Measurements from ENCODE around the gene PCDHB11.
"Not testable (repeated sequence)": the region's sequence is repeated elsewhere in the genome, so short reads cannot be mapped to it uniquely, and the experiment has no call there.

PCDHB11 gene

GRCh38 chr5:141223112-141223783, 23.8 kb downstream of the PCDHB11 start, which contains the start of gene PCDHB14:
PCDHB14 (plus strand) TSS chr5:141223343; CDS start chr5:141223506, 163 bp downstream.
- Mint-ChIP-seq H3K9me3 (peaks cover 76% of the 10 kb centered on the region), H3K4me3 (peak within 1 kb of the TSS; percentile 77 to 88 (median 85)), H3K27me3 (ENCODE audit: low read depth) (no peaks in the 10 kb centered on the region), H3K27ac (peak within 1 kb of the TSS; percentile 67 to 83 (median 82)), H3K36me3 (ENCODE audit: low read depth) (peaks cover 83% of the 10 kb centered on the region), H3K4me1 (no peaks in the 10 kb centered on the region)
- peak in 1 of 3 experiments; percentile 43 for TF ChIP-seq CTCF (IDR thresholded peaks at IDR 0.05; ENCODE audit: unreplicated experiment in 3 of 3)

GRCh38 chr5:141224844-141225243, 25.4 kb downstream of the PCDHB11 start:
- not testable (repeated sequence) for H3K27me3 Mint-ChIP-seq (ENCODE audit: low read depth); H3K27ac Mint-ChIP-seq; H3K4me3 Mint-ChIP-seq; H3K4me1 Mint-ChIP-seq
- H3K9me3 Mint-ChIP-seq = peaks cover 69% of the 10 kb centered on the region
- peaks cover 74% of the 10 kb centered on the region for H3K36me3 Mint-ChIP-seq (ENCODE audit: low read depth)

- H3K27me3 Mint-ChIP-seq (ENCODE audit: low read depth); H3K4me1 Mint-ChIP-seq; H3K27ac Mint-ChIP-seq; H3K4me3 Mint-ChIP-seq: not testable (repeated sequence)
- Mint-ChIP-seq H3K36me3 (ENCODE audit: low read depth) (peaks cover 68% of the 10 kb centered on the region), H3K9me3 (peaks cover 67% of the 10 kb centered on the region)
Measured at GRCh38 chr5:141225421-141225820, 26.0 kb downstream of the PCDHB11 start.

- no peaks in the 10 kb centered on the region for H3K4me1 Mint-ChIP-seq
- peaks cover 65% of the 10 kb centered on the region for H3K9me3 Mint-ChIP-seq
- no peaks in the 10 kb centered on the region for H3K27me3 Mint-ChIP-seq (ENCODE audit: low read depth)
- no peak for TF ChIP-seq CTCF (IDR thresholded peaks at IDR 0.05; ENCODE audit: unreplicated experiment in 3 of 3)
- H3K4me3 Mint-ChIP-seq = no peak overlapping the region
- H3K27ac Mint-ChIP-seq = no peak overlapping the region
- peaks cover 56% of the 10 kb centered on the region for H3K36me3 Mint-ChIP-seq (ENCODE audit: low read depth)
Measured at GRCh38 chr5:141234109-141234667, 34.8 kb downstream of the PCDHB11 start.

- H3K9me3 Mint-ChIP-seq = peaks cover 79% of the 10 kb centered on the region
- not testable (repeated sequence) for H3K4me1 Mint-ChIP-seq; H3K4me3 Mint-ChIP-seq; H3K27ac Mint-ChIP-seq; H3K27me3 Mint-ChIP-seq (ENCODE audit: low read depth)
- peaks cover 74% of the 10 kb centered on the region for H3K36me3 Mint-ChIP-seq (ENCODE audit: low read depth)
Measured at GRCh38 chr5:141235922-141236321, 36.5 kb downstream of the PCDHB11 start.

- H3K27ac Mint-ChIP-seq = no peak overlapping the region
- no peak overlapping the region for H3K4me3 Mint-ChIP-seq
- no peaks in the 10 kb centered on the region for H3K27me3 Mint-ChIP-seq (ENCODE audit: low read depth)
- H3K36me3 Mint-ChIP-seq (ENCODE audit: low read depth) = peaks cover 71% of the 10 kb centered on the region
- H3K9me3 Mint-ChIP-seq = peaks cover 75% of the 10 kb centered on the region
- H3K4me1 Mint-ChIP-seq = no peaks in the 10 kb centered on the region
- no peak for TF ChIP-seq CTCF (IDR thresholded peaks at IDR 0.05; ENCODE audit: unreplicated experiment in 3 of 3)
Measured at GRCh38 chr5:141236516-141237313, 37.3 kb downstream of the PCDHB11 start.

- no peaks in the 10 kb centered on the region for H3K4me1 Mint-ChIP-seq
- no peak overlapping the region for H3K27ac Mint-ChIP-seq
- no peak for TF ChIP-seq CTCF (IDR thresholded peaks at IDR 0.05; ENCODE audit: unreplicated experiment in 3 of 3)
- peaks cover 82% of the 10 kb centered on the region for H3K9me3 Mint-ChIP-seq
- H3K36me3 Mint-ChIP-seq (ENCODE audit: low read depth) = peaks cover 83% of the 10 kb centered on the region
- no peaks in the 10 kb centered on the region for H3K27me3 Mint-ChIP-seq (ENCODE audit: low read depth)
- no peak overlapping the region for H3K4me3 Mint-ChIP-seq
Measured at GRCh38 chr5:141241496-141241895, 42.1 kb downstream of the PCDHB11 start.

All from nephron (organoid).